Stomach (tissue), 9 donors: ENCODE data around the gene UBXN11. TPM values are rescaled to one million over a fixed set of nuclear protein-coding genes. Genes with fewer than 3 reads are reported as not detected.

Experiments
- DNase-seq, 2 donors: peaks; one replicate each; pipeline versions ENCODE4 v3.0.0 to v3.0.0-alpha.2; 2013 to 2019
- H3K27ac ChIP-seq, 5 donors: fragments of 200-600 bp in 4 of 5; sonication (generic) in 4 of 5; one replicate each; pipeline ENCODE4 v1.5.1; 2013 to 2019; ENCODE audit warnings: mild to moderate bottlenecking in 1 of 5, moderate library complexity in 1 of 5
- H3K27me3 ChIP-seq, 3 donors: fragments of 200-600 bp; sonication (generic); one replicate each; pipeline ENCODE4 v1.5.1; 2017 to 2019; ENCODE audit warnings: mixed run types in 1 of 3
- H3K36me3 ChIP-seq, 4 donors: fragments of 200-600 bp; sonication (generic); 1 replicate in 3 of 4; 2 replicates in 1 of 4; pipeline ENCODE4 v1.5.1; 2016 to 2019
- H3K4me1 ChIP-seq, 4 donors: fragments of 200-600 bp; sonication (generic); one replicate each; pipeline ENCODE4 v1.5.1; 2016 to 2019
- H3K4me3 ChIP-seq, 4 donors: fragments of 200-600 bp; sonication (generic) in 3 of 4; one replicate each; pipeline ENCODE4 v1.5.1; 2016 to 2019; ENCODE audit warnings: mild to moderate bottlenecking in 1 of 4
- H3K9me3 ChIP-seq, 4 donors: fragments of 200-600 bp; sonication (generic); one replicate each; pipeline ENCODE4 v1.5.1; 2016 to 2019
- EP300 ChIP-seq: sonication (generic); formaldehyde crosslinking; IDR thresholded peaks from one replicate; pipeline ENCODE4 v1.6.1; 2017; ENCODE audit warnings: antibody characterized with exemption
- POLR2A ChIP-seq, 4 donors: fragments of 450-650 bp; IDR thresholded peaks; one replicate each; pipeline ENCODE4 v1.6.1; 2016; ENCODE audit warnings: antibody characterized with exemption in 4 of 4, control low read depth in 2 of 4, mild to moderate bottlenecking in 1 of 4, moderate library complexity in 1 of 4
- POLR2AphosphoS5 ChIP-seq, 3 donors: sonication (generic); formaldehyde crosslinking; IDR thresholded peaks; one replicate each; pipeline ENCODE4 v1.6.1; 2016; ENCODE audit warnings: antibody characterized with exemption in 3 of 3
- WGBS, 5 donors: extraction: QIAGEN DNeasy Blood & Tissue Kit in 3 of 5; methylation state at CpG; one replicate each; pipeline versions ENCODE4 v1.1.5 to v1.1.7; 2013 to 2018; 5-methylcytosine and 5-hydroxymethylcytosine counted together
- intact Hi-C: fragments of 100-400 bp; cut with DNase I; formaldehyde crosslinking; loops from one replicate; pipeline ENCODE4 v1.15.1; 2023; ENCODE audit warnings: low total_unique reads
- polyA plus RNA-seq, 3 donors: library from polyadenylated mRNA; stranded (reverse); fragments of 200-250 nt; gene quantifications; one replicate each; pipeline ENCODE4 v1.2.3, GENCODE V29; 2013
- total RNA-seq, 5 donors: library from RNA; depleted of rRNA; stranded (reverse); fragments of >200 nt; gene quantifications; one replicate each; pipeline versions ENCODE4 v1.1.0 to v1.2.3, GENCODE V29; 2014 to 2016
- TF ChIP-seq, protein P1 (sequence below), 7 experiments: fragments of 450-650 bp in 4 of 7; fragments of 200-600 bp in 3 of 7; sonication (generic) in 3 of 7; IDR thresholded peaks; one replicate each; pipeline ENCODE4 v1.5.1; 2016 to 2019; ENCODE audit warnings: antibody characterized with exemption in 7 of 7, control low read depth in 2 of 7, mild to moderate bottlenecking in 1 of 7
- donor health status: healthy with polysubstance abuse.
- donor health status: Bipolar disorder and iron deficiency.
- donor health status: healthy.

UBXN11 gene
- total and polyA plus RNA-seq, 8 donors, result 7.3 to 26.3 (median 12.6) TPM

DNA sequence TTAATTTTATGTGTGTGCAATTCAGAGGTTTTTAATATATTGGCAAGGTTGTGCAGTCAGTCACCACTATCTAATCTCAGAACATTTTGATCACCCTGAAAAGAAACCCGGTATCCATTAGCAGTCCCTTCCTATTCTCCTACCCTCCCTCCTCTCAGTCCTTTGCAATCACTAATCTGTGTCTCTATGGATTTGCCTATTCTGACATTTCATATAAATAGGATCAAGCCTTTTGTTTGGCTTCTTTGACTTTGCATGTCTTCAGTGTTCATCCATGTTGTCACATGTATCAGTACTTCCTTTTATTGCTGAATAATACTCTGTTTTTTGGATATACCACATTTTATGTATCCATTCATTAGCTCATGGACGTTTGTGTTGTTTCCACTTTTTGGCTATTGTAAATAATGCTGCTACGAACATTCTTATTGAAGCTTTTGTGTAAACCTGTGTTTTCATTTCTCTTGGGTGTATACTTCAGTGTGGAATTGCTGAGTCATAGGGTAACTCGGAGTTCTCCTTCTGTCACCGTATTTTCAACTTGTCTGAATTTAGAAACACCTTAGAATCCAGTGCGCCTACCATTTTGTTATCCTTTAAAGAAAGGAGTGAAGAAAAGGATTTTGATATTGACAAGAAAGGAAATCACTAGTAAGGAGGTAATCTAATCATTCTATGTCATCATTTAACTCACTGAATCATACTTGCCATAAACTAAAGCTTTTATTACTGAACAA lies 69.0 kb downstream of the UBXN11 start:
- peaks cover 9 to 30% (median 14%) of the 10 kb centered on the region in 4 donors for H3K4me1 ChIP-seq
- intact Hi-C loops, result no loop called here
- TF ChIP-seq EP300, result no peak
- TF ChIP-seq POLR2A (IDR thresholded peaks at IDR 0.05), result no peak
- no peak for TF ChIP-seq POLR2AphosphoS5 (IDR thresholded peaks at IDR 0.05)
- TF ChIP-seq, protein P1, sequence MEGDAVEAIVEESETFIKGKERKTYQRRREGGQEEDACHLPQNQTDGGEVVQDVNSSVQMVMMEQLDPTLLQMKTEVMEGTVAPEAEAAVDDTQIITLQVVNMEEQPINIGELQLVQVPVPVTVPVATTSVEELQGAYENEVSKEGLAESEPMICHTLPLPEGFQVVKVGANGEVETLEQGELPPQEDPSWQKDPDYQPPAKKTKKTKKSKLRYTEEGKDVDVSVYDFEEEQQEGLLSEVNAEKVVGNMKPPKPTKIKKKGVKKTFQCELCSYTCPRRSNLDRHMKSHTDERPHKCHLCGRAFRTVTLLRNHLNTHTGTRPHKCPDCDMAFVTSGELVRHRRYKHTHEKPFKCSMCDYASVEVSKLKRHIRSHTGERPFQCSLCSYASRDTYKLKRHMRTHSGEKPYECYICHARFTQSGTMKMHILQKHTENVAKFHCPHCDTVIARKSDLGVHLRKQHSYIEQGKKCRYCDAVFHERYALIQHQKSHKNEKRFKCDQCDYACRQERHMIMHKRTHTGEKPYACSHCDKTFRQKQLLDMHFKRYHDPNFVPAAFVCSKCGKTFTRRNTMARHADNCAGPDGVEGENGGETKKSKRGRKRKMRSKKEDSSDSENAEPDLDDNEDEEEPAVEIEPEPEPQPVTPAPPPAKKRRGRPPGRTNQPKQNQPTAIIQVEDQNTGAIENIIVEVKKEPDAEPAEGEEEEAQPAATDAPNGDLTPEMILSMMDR (IDR thresholded peaks at IDR 0.05), result no peak
- peaks cover 0 to 6% (median 2%) of the 10 kb centered on the region in 4 donors for H3K36me3 ChIP-seq
- 51 to 63% (median 56%) methylated on average over 6 of the region's 6 CpGs for WGBS, 5 donors
- DNase-seq, result no peak
- H3K27ac ChIP-seq, result no peak overlapping the region
- H3K9me3 ChIP-seq, result no peaks in the 10 kb centered on the region
- no peaks in the 10 kb centered on the region for H3K27me3 ChIP-seq
- no peak overlapping the region for H3K4me3 ChIP-seq

DNA sequence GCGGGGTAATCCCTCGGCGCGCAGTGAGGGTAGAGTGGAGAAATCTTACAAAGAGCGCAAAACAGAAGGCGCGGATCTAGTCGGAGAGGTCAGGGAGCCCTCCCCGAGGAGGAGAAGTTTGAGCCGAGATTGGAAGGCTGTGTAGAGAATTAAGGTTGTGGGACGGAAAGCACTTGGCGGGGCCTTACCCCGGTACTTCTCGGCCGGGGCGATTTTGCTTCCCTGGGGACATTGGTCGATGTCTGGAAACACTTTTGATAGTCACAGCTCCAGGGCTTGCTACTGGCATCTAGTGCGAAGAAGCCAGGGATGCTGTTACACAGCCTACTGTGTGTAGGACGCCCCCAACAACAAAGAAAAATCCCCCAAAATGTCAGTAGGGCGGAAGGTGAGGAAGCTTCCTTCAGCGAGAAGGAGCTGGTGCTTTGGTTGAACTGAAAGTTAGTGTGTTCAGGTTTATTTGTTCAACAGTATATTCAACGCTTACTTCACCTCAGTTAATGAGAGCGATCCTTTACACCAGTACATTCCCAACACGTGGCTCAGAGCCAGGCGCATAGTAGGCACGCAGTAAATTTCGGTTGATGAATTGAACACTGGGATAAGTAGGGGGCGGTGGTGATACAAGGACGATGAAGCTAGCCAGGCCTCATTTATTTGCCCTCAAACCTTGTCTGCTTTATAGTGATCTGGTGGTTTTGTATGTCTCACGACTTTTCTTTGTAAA lies 71.6 kb downstream of the UBXN11 start:
- no peaks in the 10 kb centered on the region for H3K9me3 ChIP-seq
- TF ChIP-seq, protein P1 (IDR thresholded peaks at IDR 0.05), result peak in 1 of 7 experiments; percentile 5
- no peak for TF ChIP-seq EP300
- no peak for TF ChIP-seq POLR2AphosphoS5 (IDR thresholded peaks at IDR 0.05)
- no peak for TF ChIP-seq POLR2A (IDR thresholded peaks at IDR 0.05)
- WGBS, 5 donors, result 1 to 3% (median 2%) methylated on average over 30 of the region's 30 CpGs
- H3K27me3 ChIP-seq, result no peaks in the 10 kb centered on the region
- intact Hi-C loops, result no loop called here
- H3K4me1 ChIP-seq, result peaks cover 9 to 30% (median 14%) of the 10 kb centered on the region in 4 donors
- peak overlapping the region; percentile 90 to 96 (median 92) for H3K27ac ChIP-seq
- H3K36me3 ChIP-seq, result no peaks in the 10 kb centered on the region
- DNase-seq, result peak in 1 of 2 donors; percentile 60
- peak overlapping the region; percentile 71 to 85 (median 72) for H3K4me3 ChIP-seq

DNA sequence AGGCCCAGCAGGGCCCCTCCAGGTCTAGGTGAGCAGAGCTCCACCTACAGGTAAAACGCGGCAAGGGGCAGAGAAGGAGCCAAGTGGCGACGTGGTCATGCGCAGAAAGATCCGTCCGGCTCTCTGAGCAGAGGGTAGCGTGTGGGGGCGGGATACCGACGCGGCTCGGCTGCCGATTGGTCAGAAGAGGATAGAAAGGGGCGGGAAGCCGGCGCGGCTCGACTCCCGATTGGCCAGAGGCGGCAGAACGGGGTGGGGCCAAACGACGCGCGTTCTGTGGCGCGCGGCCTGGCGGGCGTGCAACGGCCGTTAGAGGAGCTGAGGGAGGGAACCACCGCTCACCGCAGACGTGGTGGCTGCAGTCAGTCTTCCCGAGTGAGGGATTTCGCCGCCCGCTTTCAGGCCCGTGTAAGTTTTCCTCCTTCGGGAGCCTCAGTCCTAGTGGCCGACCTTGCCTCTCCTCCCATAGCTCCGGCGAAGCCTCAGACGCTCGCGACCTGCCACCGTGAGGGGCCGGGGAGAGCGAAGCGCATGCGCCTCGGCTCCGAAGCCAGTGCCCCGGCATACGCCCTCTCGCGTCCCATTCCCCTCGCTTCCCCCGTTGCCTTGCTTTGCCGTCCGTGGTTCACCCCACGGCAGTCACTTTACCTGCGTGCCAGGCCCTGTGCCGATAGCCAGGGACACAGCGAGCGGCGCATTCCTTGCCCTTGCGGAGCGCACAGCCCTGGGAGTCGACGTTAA lies 72.4 kb downstream of the UBXN11 start, which contains the start of gene CEP85:
Gene CEP85 (plus strand): TSS at position 298 of the 741 bp plus-strand sequence. CDS start 5,584 bp downstream, outside the sequence.
- TF ChIP-seq POLR2AphosphoS5 (IDR thresholded peaks at IDR 0.05) (peak; percentile 46 to 83 (median 77)), EP300 (no peak), POLR2A (IDR thresholded peaks at IDR 0.05) (peak in 2 of 4 donors; percentile 70 to 79)
- TF ChIP-seq, protein P1 (IDR thresholded peaks at IDR 0.05), result peak in 5 of 7 experiments; percentile 71 to 97 (median 87)
- peak within 1 kb of the TSS; percentile 90 to 96 (median 92) for H3K27ac ChIP-seq
- peaks cover 9 to 30% (median 14%) of the 10 kb centered on the region in 4 donors for H3K4me1 ChIP-seq
- 0 to 1% (median 0%) methylated on average over 52 to 73 of the region's 73 CpGs for WGBS, 5 donors
- intact Hi-C loops, result no loop called here
- DNase-seq, result peak; percentile 99
- H3K9me3 ChIP-seq, result no peaks in the 10 kb centered on the region
- peak within 1 kb of the TSS; percentile 71 to 85 (median 72) for H3K4me3 ChIP-seq
- H3K27me3 ChIP-seq, result no peaks in the 10 kb centered on the region
- H3K36me3 ChIP-seq, result no peaks in the 10 kb centered on the region

Other genes with a start within 250 kb of the UBXN11 start
- under 1 TPM in 1 of 5 donors, not detected in 4; 0.37 TPM for gene TRIM63, start 239.0 kb downstream of the UBXN11 start, total RNA-seq
- 1 to 10 TPM in 1 of 3 donors, under 1 TPM in 2; 0.40 to 6.0 (median 0.44) TPM for gene TRIM63, start 239.0 kb downstream of the UBXN11 start, polyA plus RNA-seq
- 10 to 100 TPM in 3 of 5 donors, 1 to 10 TPM in 2; 1.8 to 33.8 (median 11.0) TPM for gene PDIK1L, start 194.8 kb downstream of the UBXN11 start, total RNA-seq
- gene PDIK1L, start 194.8 kb downstream of the UBXN11 start, polyA plus RNA-seq, result 1 to 10 TPM; 2.6 to 4.1 (median 2.9) TPM
- 10 to 100 TPM in 1 of 5 donors, 1 to 10 TPM in 1, not detected in 3; 1.3 to 15.6 TPM for gene FAM110D, start 147.6 kb downstream of the UBXN11 start, total RNA-seq
- 1 to 10 TPM in 2 of 3 donors, under 1 TPM in 1; 1.00 to 2.7 (median 1.4) TPM for gene FAM110D, start 147.6 kb downstream of the UBXN11 start, polyA plus RNA-seq
- gene C1orf232, start 137.7 kb downstream of the UBXN11 start, total RNA-seq, result not detected
- not detected for gene C1orf232, start 137.7 kb downstream of the UBXN11 start, polyA plus RNA-seq
- 10 to 100 TPM in 4 of 5 donors, not detected in 1; 10.6 to 74.1 (median 39.3) TPM for gene ZNF593, start 136.7 kb downstream of the UBXN11 start, total RNA-seq
- 100 to 1,000 TPM; 101 to 138 (median 133) TPM for gene ZNF593, start 136.7 kb downstream of the UBXN11 start, polyA plus RNA-seq
- gene ZNF593OS, start 134.8 kb downstream of the UBXN11 start, total RNA-seq, result not detected
- under 1 TPM in 2 of 3 donors, not detected in 1; 0.30 to 0.76 TPM for gene ZNF593OS, start 134.8 kb downstream of the UBXN11 start, polyA plus RNA-seq
- gene CNKSR1, start 129.1 kb downstream of the UBXN11 start, total RNA-seq, result 10 to 100 TPM; 13.6 to 70.3 (median 27.7) TPM
- 10 to 100 TPM; 10.4 to 23.0 (median 13.3) TPM for gene CNKSR1, start 129.1 kb downstream of the UBXN11 start, polyA plus RNA-seq
- not detected for gene CATSPER4, start 116.0 kb downstream of the UBXN11 start, total RNA-seq
- not detected for gene CATSPER4, start 116.0 kb downstream of the UBXN11 start, polyA plus RNA-seq
- gene CEP85, start 72.4 kb downstream of the UBXN11 start, total RNA-seq, result 10 to 100 TPM in 3 of 5 donors, 1 to 10 TPM in 1, under 1 TPM in 1; 0.58 to 21.0 (median 10.3) TPM
- 1 to 10 TPM; 2.1 to 5.3 (median 2.7) TPM for gene CEP85, start 72.4 kb downstream of the UBXN11 start, polyA plus RNA-seq
- 100 to 1,000 TPM in 1 of 5 donors, 10 to 100 TPM in 3, 1 to 10 TPM in 1; 7.2 to 102 (median 29.5) TPM for gene SH3BGRL3, start 26.6 kb downstream of the UBXN11 start, total RNA-seq
- gene SH3BGRL3, start 26.6 kb downstream of the UBXN11 start, polyA plus RNA-seq, result 100 to 1,000 TPM; 142 to 267 (median 227) TPM
- gene CD52, start 11.3 kb upstream of the UBXN11 start, total RNA-seq, result 10 to 100 TPM in 2 of 5 donors, 1 to 10 TPM in 1, not detected in 2; 5.1 to 15.2 (median 10.7) TPM
- 10 to 100 TPM; 27.3 to 68.2 (median 48.7) TPM for gene CD52, start 11.3 kb upstream of the UBXN11 start, polyA plus RNA-seq
- 10 to 100 TPM in 1 of 5 donors, 1 to 10 TPM in 3, under 1 TPM in 1; 0.92 to 12.7 (median 2.3) TPM for gene CRYBG2, start 47.5 kb upstream of the UBXN11 start, total RNA-seq
- 10 to 100 TPM in 1 of 3 donors, 1 to 10 TPM in 1, under 1 TPM in 1; 0.15 to 66.8 (median 4.0) TPM for gene CRYBG2, start 47.5 kb upstream of the UBXN11 start, polyA plus RNA-seq
- gene ZNF683, start 66.1 kb upstream of the UBXN11 start, total RNA-seq, result 1 to 10 TPM in 1 of 5 donors, not detected in 4; 3.6 TPM
- gene ZNF683, start 66.1 kb upstream of the UBXN11 start, polyA plus RNA-seq, result 1 to 10 TPM in 1 of 3 donors, under 1 TPM in 2; 0.25 to 1.5 (median 0.28) TPM
- not detected for gene LIN28A, start 104.2 kb upstream of the UBXN11 start, total RNA-seq
- not detected for gene LIN28A, start 104.2 kb upstream of the UBXN11 start, polyA plus RNA-seq
- 10 to 100 TPM; 32.1 to 63.6 (median 48.1) TPM for gene DHDDS, start 125.7 kb upstream of the UBXN11 start, total RNA-seq
- 10 to 100 TPM; 15.3 to 41.4 (median 20.8) TPM for gene DHDDS, start 125.7 kb upstream of the UBXN11 start, polyA plus RNA-seq
- gene HMGN2, start 165.8 kb upstream of the UBXN11 start, total RNA-seq, result 100 to 1,000 TPM in 4 of 5 donors, 10 to 100 TPM in 1; 70.1 to 897 (median 422) TPM
- 100 to 1,000 TPM; 418 to 629 (median 615) TPM for gene HMGN2, start 165.8 kb upstream of the UBXN11 start, polyA plus RNA-seq
- 100 to 1,000 TPM in 1 of 5 donors, 10 to 100 TPM in 4; 15.2 to 769 (median 46.7) TPM for gene RPS6KA1, start 223.1 kb upstream of the UBXN11 start, total RNA-seq
- gene RPS6KA1, start 223.1 kb upstream of the UBXN11 start, polyA plus RNA-seq, result 10 to 100 TPM; 21.4 to 37.9 (median 25.5) TPM